HG02588 (cell line): ENCODE measurements around the gene CXXC5.

Source experiments
- ATAC-seq: cut with Tn5 transposase; IDR thresholded peaks from one replicate; pipeline ENCODE4 v1.9.1; 2021; ENCODE audit warnings: mild to moderate bottlenecking, moderate library complexity; ENCODE audit not compliant: unreplicated experiment

CXXC5 gene

DNA sequence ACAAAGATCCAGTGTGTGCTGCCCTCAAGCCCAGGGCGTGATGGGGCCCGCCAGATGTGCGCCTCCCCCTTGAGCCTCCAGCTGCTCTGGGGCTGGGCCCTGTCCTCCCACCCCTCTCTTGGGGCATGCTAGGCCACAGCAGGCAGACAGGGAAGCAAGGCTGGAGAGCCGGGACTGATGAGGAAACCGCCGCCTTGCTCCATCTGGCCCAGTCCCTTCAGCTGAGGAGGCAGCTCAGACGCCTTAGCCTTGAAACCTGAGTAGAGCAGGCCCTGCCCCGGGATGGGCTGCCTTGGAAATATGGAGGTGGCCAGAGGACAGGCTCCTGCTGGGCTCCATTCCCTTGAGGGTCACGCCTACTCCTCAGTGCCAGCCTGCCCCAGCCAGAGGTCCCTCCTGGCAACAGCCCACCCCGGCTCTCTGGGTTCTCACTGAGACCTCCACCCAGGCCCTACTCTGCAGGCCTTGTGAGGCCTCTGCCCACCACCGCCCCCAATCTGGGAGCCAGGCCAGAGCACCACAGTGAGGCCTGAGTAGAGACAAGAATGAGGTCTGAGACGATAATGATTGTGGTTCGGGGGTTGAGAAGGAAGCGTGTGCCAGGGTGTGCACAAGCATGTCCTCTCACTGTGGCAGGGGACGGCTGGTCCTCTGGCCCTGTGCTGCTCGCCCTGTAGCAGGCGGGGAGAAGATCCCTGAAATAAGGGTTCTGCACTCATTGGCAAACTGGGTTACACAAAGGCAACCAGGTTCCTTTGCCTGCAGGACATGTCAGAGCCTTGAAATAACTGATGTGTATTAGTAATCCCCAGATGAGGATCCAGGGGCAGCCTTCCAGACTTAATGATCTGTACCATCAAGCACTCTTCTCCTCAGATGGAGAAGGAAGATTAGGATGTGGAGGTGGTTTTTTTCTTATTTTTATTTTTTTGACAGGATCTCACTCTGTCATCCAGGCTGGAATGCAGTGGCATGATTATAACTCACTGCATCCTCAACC lies 30.9 kb downstream of the CXXC5 start:
- ATAC-seq = no peak

DNA sequence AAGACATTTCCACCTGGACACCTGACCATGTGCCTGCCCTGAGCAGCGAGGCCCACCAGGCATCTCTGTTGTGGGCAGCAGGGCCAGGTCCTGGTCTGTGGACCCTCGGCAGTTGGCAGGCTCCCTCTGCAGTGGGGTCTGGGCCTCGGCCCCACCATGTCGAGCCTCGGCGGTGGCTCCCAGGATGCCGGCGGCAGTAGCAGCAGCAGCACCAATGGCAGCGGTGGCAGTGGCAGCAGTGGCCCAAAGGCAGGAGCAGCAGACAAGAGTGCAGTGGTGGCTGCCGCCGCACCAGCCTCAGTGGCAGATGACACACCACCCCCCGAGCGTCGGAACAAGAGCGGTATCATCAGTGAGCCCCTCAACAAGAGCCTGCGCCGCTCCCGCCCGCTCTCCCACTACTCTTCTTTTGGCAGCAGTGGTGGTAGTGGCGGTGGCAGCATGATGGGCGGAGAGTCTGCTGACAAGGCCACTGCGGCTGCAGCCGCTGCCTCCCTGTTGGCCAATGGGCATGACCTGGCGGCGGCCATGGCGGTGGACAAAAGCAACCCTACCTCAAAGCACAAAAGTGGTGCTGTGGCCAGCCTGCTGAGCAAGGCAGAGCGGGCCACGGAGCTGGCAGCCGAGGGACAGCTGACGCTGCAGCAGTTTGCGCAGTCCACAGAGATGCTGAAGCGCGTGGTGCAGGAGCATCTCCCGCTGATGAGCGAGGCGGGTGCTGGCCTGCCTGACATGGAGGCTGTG lies 32.4 kb downstream of the CXXC5 start:
- ATAC-seq = no peak

DNA sequence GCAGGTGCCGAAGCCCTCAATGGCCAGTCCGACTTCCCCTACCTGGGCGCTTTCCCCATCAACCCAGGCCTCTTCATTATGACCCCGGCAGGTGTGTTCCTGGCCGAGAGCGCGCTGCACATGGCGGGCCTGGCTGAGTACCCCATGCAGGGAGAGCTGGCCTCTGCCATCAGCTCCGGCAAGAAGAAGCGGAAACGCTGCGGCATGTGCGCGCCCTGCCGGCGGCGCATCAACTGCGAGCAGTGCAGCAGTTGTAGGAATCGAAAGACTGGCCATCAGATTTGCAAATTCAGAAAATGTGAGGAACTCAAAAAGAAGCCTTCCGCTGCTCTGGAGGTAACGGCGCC lies 32.9 kb downstream of the CXXC5 start:
- no peak for ATAC-seq

DNA sequence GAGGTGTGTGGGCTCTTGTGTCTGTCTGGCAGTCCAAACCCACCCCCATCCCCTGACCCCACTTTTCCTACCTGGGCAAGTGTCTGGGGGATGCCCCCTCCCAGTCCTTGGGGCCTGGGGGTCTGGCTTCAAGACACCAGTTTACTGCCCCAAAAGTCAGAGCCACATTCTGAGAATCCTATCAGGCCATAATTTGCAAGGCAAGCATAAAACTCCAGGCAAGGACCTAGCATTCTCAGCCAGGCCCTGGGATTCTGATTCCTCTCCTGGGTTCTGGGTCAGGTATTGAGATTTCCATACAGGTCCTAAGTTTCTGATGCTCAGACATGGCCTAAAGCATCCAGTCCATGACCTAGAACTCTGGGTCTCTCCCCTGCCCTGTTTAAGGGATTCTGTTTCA lies 33.3 kb downstream of the CXXC5 start:
- ATAC-seq = no peak

DNA sequence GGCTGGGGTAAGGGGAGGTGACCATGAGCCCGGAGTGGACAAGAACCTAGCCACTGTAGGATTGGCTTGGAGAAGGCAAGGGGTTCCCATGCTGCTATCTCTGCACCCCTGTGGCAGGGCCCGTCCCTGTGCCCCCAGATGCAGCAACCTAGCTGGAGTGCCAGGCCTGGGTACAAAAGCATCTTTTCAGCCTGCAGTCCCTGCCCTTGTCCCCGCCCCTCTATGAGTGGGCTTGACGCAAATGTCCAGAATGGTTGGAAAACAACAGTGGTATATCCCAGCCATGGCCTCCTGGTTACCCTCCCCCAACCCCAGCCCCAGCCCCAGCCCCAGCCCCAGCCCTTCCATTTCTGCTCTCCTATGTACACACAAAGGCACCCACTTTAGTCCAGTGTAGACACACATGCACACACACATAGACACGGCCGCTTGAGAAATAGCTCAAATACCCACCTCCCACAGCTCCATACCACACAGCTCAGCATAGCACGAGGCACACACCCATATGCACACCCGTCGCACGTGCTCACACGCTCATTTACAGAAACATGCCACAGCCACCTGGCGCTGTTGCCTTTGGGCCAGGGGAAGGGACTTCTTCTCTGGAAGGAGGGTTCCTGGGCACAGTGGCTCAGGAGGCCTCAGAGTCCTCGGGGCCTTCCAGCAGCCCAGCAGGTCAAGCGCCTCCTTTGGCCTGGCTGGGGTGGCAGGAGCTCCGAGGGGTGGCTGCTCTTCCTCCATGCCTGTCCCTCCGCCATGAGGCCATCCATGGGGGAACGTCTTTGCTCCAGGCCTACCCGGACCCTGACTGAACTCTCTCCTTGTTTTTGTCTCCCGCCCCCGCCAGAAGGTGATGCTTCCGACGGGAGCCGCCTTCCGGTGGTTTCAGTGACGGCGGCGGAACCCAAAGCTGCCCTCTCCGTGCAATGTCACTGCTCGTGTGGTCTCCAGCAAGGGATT lies 34.1 kb downstream of the CXXC5 start:
- ATAC-seq = no peak

DNA sequence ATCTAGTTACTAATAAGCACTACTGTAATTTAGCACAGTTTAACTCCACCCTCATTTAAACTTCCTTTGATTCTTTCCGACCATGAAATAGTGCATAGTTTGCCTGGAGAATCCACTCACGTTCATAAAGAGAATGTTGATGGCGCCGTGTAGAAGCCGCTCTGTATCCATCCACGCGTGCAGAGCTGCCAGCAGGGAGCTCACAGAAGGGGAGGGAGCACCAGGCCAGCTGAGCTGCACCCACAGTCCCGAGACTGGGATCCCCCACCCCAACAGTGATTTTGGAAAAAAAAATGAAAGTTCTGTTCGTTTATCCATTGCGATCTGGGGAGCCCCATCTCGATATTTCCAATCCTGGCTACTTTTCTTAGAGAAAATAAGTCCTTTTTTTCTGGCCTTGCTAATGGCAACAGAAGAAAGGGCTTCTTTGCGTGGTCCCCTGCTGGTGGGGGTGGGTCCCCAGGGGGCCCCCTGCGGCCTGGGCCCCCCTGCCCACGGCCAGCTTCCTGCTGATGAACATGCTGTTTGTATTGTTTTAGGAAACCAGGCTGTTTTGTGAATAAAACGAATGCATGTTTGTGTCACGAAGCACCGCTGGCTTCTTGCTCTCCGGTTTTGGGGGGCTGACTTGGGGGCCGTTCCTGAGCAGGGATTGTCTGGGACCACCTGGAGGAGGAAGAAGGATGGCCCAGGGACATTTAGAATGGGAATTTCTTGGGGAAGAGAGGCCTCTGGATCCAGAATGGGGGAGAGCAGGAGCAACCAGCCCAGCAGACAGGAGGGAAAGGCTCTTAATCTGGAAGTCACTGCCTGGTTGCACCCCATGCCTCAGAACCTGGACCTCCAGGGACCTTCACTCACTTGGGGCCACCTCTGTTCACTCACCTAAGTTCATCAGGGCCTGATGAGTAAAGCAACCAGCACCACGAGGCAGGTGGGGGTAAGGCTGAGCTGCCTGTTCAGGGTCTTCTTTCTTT lies 35.4 kb downstream of the CXXC5 start:
- ATAC-seq = no peak

DNA sequence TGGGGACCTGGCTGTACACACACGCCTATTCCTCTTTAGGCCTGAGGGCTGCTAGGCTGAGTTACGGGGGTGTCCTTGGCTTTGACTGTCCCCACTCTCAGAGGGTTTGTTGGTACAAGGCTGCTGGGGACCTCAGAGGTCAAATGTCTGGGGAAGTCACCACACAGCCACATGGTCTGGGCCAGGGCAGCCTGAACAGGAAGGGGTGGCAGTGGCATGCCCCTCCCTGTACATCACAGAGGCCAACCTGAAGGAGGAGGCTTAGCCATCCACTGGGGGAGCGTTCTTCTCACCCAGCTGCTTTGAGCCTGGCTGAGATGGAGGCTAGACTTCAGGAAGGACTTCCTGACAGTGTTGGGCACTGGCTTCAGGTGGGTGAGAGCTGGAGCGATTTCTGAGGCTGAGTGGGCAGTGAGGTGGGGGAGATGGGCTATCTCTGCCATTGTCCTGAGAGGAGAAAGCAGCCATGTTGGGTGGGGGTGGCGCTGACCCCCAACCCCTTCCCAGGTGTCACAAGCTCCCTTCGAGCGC lies 36.3 kb downstream of the CXXC5 start:
- no peak for ATAC-seq

DNA sequence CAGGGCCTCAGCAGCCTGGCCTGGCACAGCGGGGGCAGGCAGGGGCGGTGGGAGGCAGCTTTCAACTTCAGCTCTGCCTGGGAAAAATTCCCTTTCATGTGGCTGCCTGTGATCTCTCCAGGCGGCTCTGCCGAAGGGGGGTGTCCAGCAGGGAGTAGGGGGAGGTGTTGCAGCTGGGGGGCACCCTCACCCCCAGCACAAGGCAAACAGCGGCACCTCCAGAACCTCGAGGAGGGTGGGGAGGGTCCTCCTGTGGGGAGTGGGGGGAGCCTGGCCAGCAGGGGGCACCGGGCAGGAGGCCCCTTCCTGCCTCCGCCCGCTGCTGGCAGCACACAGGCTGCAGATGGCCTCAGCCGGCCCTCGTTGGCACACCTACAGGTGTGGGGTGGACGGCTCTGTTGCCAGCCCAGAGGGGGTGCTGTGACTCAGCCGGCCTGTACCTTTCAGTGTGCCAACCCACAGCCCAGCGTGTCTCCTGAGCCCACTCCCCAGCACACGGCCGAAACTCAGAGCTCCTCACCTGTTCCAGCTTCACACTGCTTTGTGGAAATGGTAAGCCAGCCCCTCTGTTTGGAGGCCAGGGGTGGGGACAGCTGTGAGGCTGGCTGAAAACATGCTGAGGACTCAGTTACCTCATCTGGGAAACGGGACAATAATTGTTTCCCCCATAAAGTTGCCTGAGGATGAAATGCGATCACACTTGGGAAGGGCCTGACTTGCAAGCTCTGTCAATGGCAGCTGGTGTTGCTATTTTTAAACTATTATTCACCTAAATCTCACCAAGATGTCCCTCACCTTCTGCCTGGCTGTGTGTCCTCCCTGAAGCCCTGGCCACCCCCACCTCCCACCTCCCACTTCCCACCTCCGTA lies 37.0 kb downstream of the CXXC5 start:
- ATAC-seq = no peak

DNA sequence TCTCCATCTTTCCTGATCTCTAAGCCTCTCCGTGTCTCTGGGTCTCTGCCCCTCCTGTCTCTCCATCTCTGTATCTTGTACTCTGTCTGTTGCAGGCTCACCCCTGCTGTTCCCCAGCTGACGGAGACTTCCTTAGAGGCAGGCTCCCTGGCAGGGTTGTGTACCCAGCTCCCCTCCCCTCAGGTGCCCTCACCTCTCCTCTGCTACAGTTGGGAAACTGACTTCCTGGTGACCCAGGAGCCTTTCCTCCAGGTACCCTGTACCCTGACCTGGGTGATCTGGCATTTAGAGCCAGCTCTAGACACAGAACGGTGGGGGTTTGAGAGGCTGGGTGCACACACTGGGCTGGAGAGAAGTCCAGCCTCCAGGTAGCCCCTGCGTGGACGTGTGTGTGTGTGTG lies 37.7 kb downstream of the CXXC5 start:
- no peak for ATAC-seq

DNA sequence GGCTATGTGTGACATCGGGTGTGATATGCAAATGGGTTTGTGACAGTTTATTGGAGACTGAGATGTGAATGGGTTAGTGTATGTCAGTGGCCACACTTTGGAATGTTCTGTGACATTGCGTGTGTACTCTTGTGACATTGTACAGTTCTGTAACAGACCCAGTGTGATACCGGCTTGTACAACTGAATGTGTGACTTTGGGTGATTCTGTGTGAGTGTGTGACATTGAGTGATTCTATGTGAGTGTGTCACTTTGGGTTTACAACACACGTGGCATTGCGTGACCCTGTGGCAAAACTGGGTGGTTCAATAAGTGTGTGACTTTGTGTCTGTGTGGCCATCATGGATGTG lies 38.2 kb downstream of the CXXC5 start:
- ATAC-seq = no peak

DNA sequence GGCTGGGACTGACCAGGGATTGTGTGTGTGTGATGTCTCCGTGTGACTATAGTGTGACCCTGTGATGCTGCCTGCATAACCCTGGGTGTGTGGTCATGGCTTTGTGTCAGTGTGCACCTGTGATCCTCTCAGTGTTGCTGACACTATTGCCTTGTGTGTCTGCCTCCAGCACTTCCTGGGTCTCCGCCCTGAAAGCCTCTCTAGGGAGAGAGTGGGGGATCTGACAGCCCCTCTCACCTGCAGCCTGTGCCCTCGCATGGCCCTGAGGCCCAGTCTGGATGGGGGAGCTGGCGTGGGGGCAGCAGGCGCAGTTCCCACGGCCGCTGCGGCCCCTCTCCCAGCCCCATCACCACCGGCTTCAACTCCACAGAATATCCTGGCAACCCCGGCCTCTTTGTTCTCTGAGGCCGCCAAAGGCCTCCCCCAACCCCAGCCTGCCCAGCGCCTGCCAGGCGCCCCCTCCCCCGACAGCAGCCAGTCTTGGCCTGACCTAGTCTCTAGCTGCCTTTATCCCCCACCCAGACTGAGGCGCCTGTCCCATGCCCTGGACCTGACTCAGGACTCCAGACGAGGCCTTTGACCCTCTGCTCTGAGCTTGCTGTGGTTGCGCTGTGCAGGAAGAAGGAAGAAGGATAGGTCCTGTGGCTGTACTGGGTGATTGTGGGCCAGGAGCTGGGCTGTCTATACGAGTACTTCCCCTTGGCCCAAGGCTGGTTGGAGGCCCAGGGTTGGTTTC lies 38.7 kb downstream of the CXXC5 start:
- no peak for ATAC-seq

DNA sequence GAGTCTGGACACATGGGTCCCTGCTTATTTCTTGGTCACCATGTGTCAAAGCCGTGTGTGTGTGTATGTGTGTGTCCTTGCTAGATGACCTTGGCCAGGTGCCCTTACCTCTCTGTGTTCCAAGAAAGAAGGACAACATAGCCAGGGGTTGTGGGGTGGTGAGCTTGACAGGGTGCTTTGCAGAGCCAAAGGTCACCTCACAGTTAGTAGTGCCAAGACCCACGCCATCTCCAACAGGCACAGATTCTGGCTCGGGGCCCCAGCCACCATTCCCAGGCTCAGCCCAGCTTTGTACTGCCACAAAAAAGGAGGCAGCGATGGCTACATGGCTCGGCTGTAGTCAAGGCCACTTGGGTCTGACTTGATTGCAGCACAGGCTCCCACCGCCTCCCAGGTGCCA lies 39.5 kb downstream of the CXXC5 start:
- no peak for ATAC-seq

DNA sequence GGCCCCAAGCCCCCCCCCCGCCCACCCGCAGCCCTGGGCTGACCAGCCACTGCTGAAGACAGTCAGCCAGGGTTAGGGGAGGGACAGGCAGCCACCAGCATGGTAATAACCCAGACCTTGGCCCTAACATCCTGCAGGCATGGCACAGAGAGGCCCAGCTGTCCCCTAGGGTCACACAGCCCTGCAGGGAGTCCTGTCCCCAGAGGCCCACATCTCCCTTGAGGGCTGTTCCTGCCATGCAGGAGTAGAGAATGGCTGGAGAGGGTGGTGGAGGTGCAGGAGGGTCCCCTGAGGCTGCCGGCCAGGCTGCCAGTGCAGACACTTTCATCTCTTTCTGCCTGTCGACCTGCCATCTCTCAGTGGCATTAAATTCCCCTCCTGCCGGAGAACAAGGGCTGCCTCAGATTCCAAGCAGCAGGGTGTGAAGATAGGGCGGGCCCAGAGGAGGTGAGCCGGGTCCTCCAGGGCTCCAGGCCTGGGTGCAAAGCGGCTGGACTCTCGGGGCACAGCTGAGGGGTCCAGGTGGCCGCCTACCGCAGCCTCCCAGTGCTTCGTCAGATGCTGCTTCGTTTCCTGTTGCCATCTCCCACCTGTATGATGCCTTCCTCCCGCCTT lies 40.0 kb downstream of the CXXC5 start:
- no peak for ATAC-seq

DNA sequence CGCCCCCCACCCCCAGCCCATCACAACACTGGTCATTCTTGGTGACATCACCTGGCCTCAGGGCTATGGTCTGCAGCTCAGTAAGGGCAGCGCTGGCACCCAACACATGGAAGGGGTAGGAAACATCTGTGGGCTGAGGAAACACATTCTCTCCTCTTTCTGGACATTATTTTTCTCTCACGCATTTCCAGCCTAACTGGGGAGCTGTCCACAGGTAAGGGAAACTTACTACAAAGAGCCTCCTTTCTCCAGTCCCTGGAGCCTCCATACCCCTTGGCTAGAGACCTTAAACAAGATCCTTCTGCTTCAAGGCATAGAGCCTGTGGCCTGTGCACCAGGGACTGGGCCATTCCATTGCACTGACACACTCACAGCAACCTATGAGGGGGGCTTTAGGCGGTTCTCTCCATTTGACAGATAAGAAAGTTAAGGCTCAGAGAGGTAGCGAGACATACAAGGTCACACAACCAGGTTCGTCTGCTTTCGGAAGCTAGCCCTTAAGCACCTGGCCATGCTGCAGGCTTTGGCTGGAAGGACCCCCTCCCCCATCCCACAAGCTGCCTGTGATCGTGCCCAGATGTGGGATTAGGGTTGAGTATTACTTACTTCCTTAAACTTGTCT lies 40.7 kb downstream of the CXXC5 start:
- no peak for ATAC-seq

DNA sequence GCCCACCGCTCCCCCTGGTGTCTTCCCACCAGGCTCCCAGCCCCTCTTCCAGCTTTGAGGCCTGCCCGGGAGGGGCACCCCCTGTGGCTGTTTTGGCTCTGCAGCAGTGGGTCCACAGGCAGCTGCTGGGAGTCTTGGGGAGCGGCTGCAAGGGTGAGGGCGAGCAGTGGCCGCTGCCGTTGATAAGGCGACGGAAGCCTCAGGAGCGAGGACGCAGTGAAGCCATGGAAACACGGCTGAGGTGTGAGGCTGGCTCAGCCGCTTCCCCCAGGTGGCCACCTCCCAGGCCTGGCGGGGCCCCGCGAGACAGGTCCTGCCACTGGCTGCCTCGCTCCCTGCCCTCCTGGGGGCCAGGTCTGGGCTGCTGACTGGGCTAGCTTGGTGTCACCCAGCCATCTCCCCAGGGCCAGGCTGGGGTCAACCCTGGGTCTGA lies 41.5 kb downstream of the CXXC5 start:
- ATAC-seq = no peak

DNA sequence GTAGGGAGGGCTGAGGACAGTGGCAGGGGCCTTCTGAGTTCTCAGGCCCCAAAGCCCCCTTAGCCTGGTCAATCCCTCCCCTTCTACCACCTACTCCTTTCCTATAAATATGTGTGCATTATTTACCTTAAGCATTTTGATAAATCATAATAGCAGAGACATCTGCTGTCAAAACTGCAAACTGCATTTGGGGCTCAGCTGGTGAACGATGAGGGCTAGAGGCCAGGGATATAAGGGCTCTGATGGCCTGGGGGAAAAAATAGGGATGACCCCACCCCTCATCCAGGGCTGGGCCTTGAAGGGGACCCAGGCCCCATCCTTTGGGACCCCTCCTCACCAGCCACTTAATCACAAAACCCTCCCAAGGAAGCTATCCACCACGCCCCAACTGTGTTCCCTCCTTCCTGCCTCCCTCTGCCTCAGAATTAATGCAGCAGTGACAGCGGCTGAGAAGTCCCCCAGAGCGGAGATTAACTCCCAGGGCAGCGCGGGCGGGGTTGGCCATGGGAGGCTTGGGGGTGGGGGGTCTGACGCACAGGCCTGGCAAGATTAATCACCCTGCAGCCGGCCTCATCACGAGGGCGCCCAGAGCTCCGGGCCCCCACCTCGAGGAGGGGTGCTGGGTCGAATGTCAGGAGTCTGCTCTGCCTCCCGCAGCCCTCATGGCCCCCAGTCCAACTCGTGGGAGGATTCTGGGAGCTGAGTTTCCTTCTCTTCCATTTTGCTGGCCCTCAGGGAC lies 42.1 kb downstream of the CXXC5 start:
- no peak for ATAC-seq
